HEK293T (cell line): ENCODE results near the gene KCNJ16.

ENCODE experiments used
- CTCF ChIA-PET: fragments of 350-600 bp; formaldehyde crosslinking; extraction: SDS; loops from one replicate; lab custom pipeline; 2021; ENCODE audit warnings: antibody characterized with exemption, inconsistent platforms; lab: Yijun Ruan, JAX
- POLR2A ChIA-PET: fragments of 350-600 bp; formaldehyde crosslinking; extraction: SDS; loops from one replicate; lab custom pipeline; 2020; ENCODE audit warnings: antibody characterized with exemption, inconsistent platforms; lab: Yijun Ruan, JAX
- DNase-seq: peaks from one replicate; pipeline ENCODE4 v3.0.0; 2012; ENCODE audit warnings: mixed read lengths; ENCODE audit errors: extremely low spot score
- ARNT ChIP-seq: fragments of 450-650 bp; IDR thresholded peaks from 2 replicates; pipeline ENCODE4 v1.6.1; 2017; ENCODE audit warnings: mild to moderate bottlenecking
- BHLHE40 ChIP-seq: fragments of 450-650 bp; IDR thresholded peaks from 2 replicates; pipeline ENCODE4 v1.6.1; 2016; ENCODE audit warnings: mild to moderate bottlenecking, moderate library complexity, borderline replicate concordance
- CTBP1 ChIP-seq: fragments of 450-650 bp; IDR thresholded peaks from 2 replicates; pipeline ENCODE4 v1.6.1; 2016; ENCODE audit warnings: borderline replicate concordance
- ELF4 ChIP-seq: fragments of 450-650 bp; IDR thresholded peaks from 2 replicates; pipeline ENCODE4 v1.6.1; 2017; ENCODE audit warnings: antibody characterized with exemption
- FOXA1 ChIP-seq: fragments of 450-650 bp; IDR thresholded peaks from 2 replicates; pipeline ENCODE4 v1.6.1; 2016; ENCODE audit warnings: mild to moderate bottlenecking
- FOXK2 ChIP-seq: fragments of 450-650 bp; IDR thresholded peaks from 2 replicates; pipeline ENCODE4 v1.6.1; 2016; ENCODE audit warnings: mild to moderate bottlenecking
- FOXM1 ChIP-seq: fragments of 450-650 bp; IDR thresholded peaks from 2 replicates; pipeline ENCODE4 v1.6.1; 2017; ENCODE audit warnings: mild to moderate bottlenecking, borderline replicate concordance
- HDGF ChIP-seq: fragments of 450-650 bp; IDR thresholded peaks from 2 replicates; pipeline ENCODE4 v1.6.1; 2017; ENCODE audit warnings: antibody characterized with exemption, borderline replicate concordance
- L3MBTL2 ChIP-seq: fragments of 450-650 bp; conservative IDR thresholded peaks from 2 replicates; pipeline ENCODE4 v1.6.1; 2016; ENCODE audit warnings: mild to moderate bottlenecking
- LEF1 ChIP-seq: fragments of 450-650 bp; IDR thresholded peaks from 2 replicates; pipeline ENCODE4 v1.6.1; 2017; ENCODE audit warnings: mild to moderate bottlenecking, borderline replicate concordance
- NFRKB ChIP-seq: fragments of 450-650 bp; IDR thresholded peaks from 2 replicates; pipeline ENCODE4 v1.6.1; 2016; ENCODE audit warnings: mild to moderate bottlenecking, moderate library complexity
- PKNOX1 ChIP-seq: fragments of 450-650 bp; IDR thresholded peaks from 2 replicates; pipeline ENCODE4 v1.6.1; 2016
- SP1 ChIP-seq: fragments of 450-650 bp; IDR thresholded peaks from 2 replicates; pipeline ENCODE4 v1.6.1; 2017
- SUZ12 ChIP-seq: fragments of 450-650 bp; IDR thresholded peaks from 2 replicates; pipeline ENCODE4 v1.6.1; 2016; ENCODE audit warnings: mild to moderate bottlenecking
- TARDBP ChIP-seq: fragments of 450-650 bp; IDR thresholded peaks from 2 replicates; pipeline ENCODE4 v1.6.1; 2016
- ZNF384 ChIP-seq: fragments of 450-650 bp; IDR thresholded peaks from 2 replicates; pipeline ENCODE4 v1.6.1; 2016

The KCNJ16 gene

DNA sequence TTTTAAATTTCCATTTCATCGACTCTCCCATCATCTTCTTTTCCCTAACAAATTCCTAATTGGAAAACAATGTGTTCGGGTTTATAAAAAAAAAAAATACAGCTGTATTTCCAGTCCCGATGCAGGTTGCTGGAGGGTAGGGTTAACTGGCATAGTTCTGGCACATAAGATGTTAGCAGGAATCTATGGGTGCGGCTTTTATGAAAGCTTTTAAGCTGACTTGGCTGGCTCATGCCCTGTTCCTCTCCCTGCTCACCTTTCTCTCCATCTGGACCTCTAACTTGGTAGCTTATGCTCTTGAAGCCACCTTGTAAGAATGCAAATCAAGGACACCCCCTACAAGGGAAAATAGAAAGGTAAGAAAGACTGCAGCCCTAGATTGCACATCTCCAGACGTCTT lies 61.1 kb downstream of the KCNJ16 start:
- TF ChIP-seq L3MBTL2 (no peak), SUZ12 (no peak), TARDBP (no peak)
- DNase-seq, result no peak
- CTCF ChIA-PET, result interaction anchor here (0.6 to 0.7 kb wide), 3 partner anchors 21 to 502 kb away, joined by 3 to 6 read pairs (median 4); no protein-coding TSS in a partner anchor
- POLR2A ChIA-PET, result no interaction called here

- ChIA-PET CTCF (interaction anchor here (0.9 kb wide), 1 partner anchor 531 kb away, joined by 3 read pairs; no protein-coding TSS in a partner anchor), POLR2A (interaction anchor here (0.8 kb wide), 1 partner anchor 19 kb away, joined by 3 read pairs; no protein-coding TSS in a partner anchor)
- TF ChIP-seq LEF1 (no peak), ELF4 (no peak), PKNOX1 (peak; percentile 95), CTBP1 (no peak)
- peak; percentile 37 for DNase-seq
Observed at GRCh38 chr17:70137451-70138230, 62.6 kb downstream of the KCNJ16 start.

- ChIA-PET POLR2A (interaction anchor here (0.8 kb wide), 1 partner anchor 18 kb away, joined by 3 read pairs; no protein-coding TSS in a partner anchor), CTCF (interaction anchor here (0.9 kb wide), 1 partner anchor 532 kb away, joined by 3 read pairs; no protein-coding TSS in a partner anchor)
- peak; percentile 9 for DNase-seq
- TF ChIP-seq SUZ12 (no peak), PKNOX1 (peak; percentile 78), ZNF384 (peak; percentile 85), CTBP1 (no peak), L3MBTL2 (peak; percentile 28; the same call in 1 of the 2 replicates)
Observed at GRCh38 chr17:70138291-70138865, 63.4 kb downstream of the KCNJ16 start.

DNA sequence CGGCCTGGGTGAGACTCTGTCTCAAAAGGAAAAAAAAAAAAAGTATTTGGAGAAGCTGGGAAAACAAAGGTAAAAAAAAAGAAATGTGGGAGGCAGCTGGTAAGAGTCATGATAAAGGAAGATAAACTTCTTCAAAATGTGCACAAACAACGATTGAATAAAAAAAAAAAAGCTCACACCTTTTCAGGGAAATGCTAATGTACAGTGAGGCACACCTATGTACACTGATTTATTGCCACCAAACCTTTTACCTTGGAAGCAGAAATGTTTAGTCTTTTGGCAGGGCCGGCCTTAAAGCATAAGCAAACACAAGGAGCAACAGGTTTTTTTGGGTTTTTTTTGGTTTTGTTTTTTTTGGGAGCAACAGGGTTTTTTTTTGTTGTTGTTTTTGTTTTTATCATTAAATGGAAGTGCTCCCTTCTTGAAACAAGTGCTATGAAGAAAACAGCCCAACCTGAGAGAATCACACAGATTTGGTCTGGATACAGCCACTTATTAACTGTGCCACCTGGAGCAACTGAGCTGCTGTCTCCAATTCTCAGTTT lies 64.5 kb downstream of the KCNJ16 start:
- POLR2A ChIA-PET, result no interaction called here
- DNase-seq, result no peak
- no peak for TF ChIP-seq SP1
- TF ChIP-seq ELF4, result no peak
- TF ChIP-seq SUZ12, result no peak
- no peak for TF ChIP-seq LEF1
- no peak for TF ChIP-seq ARNT
- TF ChIP-seq L3MBTL2, result no peak
- TF ChIP-seq ZNF384, result no peak
- TF ChIP-seq FOXA1, result no peak
- TF ChIP-seq HDGF, result no peak
- no peak for TF ChIP-seq FOXK2
- no peak for TF ChIP-seq CTBP1
- TF ChIP-seq NFRKB, result no peak
- no peak for TF ChIP-seq PKNOX1
- TF ChIP-seq FOXM1, result no peak
- TF ChIP-seq TARDBP, result no peak
- TF ChIP-seq BHLHE40, result no peak
- CTCF ChIA-PET, result interaction anchor here (0.6 to 1.1 kb wide), 3 partner anchors 10 to 194 kb away, joined by 3 read pairs; no protein-coding TSS in a partner anchor

DNA sequence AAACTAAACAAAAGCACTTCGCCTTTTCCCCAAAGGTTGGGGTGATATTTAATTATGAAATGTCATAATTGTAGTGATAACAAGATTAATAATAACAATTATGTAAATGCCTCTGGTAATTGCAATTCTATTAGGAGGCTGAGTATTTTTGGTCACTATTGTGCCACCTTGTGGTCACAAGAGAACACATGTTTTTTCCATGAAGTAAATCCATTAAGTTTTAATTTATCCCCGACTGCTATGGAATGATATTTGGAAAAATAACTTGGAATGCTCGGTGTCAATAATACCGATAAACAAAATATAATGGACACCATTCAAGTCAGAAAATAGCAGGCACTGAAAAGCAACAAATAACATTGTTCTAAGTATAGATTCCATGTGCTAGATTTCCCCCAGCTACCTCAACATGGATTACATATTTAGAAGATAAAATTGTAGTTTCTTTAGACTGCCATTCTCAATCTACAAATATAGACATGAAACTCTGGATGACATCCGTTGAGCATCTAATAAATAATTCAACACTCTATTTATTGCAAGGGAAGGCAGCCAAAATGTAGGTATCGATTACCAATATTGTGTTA lies 69.3 kb downstream of the KCNJ16 start:
- ChIA-PET POLR2A (no interaction called here), CTCF (interaction anchor here (0.7 to 1.4 kb wide), 4 partner anchors 21 to 537 kb away, joined by 3 to 5 read pairs (median 4); no protein-coding TSS in a partner anchor)
- TF ChIP-seq CTBP1 (no peak), SUZ12 (no peak), FOXM1 (no peak), ELF4 (no peak), BHLHE40 (no peak), LEF1 (no peak), L3MBTL2 (no peak), PKNOX1 (no peak), FOXA1 (no peak), TARDBP (no peak), FOXK2 (no peak), ZNF384 (no peak), SP1 (no peak), ARNT (no peak), HDGF (no peak), NFRKB (no peak)
- no peak for DNase-seq
